ENCODE measurements around the gene PSMB3.

PSMB3 gene

DNA sequence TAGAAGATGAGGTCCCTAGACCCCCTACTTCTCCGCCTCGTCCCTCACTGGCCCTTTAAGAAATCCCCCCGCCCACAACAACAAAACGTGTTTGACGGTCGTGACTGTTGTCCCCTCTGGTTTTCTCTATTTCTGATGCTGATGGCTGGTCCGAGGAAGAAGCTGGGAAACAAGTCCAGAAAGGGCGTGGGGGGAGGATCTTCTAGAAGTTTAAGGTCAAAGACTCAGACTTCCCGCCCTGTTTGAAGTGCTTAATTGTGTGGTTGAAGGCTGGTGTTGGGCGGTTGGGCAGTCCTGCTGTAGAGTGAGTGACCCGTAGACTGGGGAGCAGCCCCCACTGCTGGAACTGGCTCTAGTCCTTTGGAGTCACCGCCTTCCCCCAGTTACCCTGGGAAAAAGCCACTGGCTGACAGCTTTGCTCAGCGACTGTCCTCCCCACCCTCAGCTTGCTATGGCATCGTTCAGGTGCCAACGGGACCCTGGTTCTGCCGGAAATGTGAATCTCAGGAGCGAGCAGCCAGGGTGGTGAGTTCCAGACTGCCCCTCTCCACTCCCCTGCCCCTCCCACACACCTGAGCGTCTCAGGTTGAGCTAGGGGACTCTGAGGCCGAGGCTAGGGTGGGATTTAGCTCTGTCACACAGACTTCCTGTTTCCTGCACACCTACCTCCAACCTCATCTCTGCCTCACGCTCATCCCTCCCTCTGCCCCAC lies 45.9 kb upstream of the PSMB3 start:
- H3K27ac ChIP-seq (ENCODE audit: low read length, poor library complexity, severe bottlenecking): no peak overlapping the region
- H3K14ac ChIP-seq (ENCODE audit: low read length in 2 of 2): no peak overlapping the region
- peaks cover 23 to 40% of the 10 kb centered on the region in 2 experiments for H3K36me3 ChIP-seq (ENCODE audit: control insufficient read depth in 1 of 2, insufficient read depth in 2 of 2, low read depth in 1 of 2, low read length in 2 of 2)
- H3K9ac ChIP-seq (ENCODE audit: low read length): peak overlapping the region; percentile 81
- peak overlapping the region; percentile 78 to 91 for H3K4me3 ChIP-seq (ENCODE audit: insufficient read depth in 1 of 2, low read depth in 1 of 2, low read length in 2 of 2)
- H2BK120ac ChIP-seq (ENCODE audit: low read depth, low read length): no peak overlapping the region
- H3K4me2 ChIP-seq (ENCODE audit: low read length, poor library complexity, severe bottlenecking): peak overlapping the region; percentile 95
- H3K4ac ChIP-seq (ENCODE audit: low read depth in 1 of 2, low read length in 2 of 2): no peak overlapping the region
- H3K23ac ChIP-seq (ENCODE audit: low read length in 2 of 2): peak overlapping the region in 1 of 2 experiments; percentile 71
- H4K91ac ChIP-seq (ENCODE audit: low read length): no peak overlapping the region
- peak overlapping the region in 1 of 2 experiments; percentile 45 for H2BK12ac ChIP-seq (ENCODE audit: low read length in 2 of 2)
- H3K4me1 ChIP-seq (ENCODE audit: control insufficient read depth, insufficient read depth, low read depth, low read length): peaks cover 58% of the 10 kb centered on the region
- DNase-seq: peak; percentile 27
- peaks cover 31% of the 10 kb centered on the region for H3K79me1 ChIP-seq (replicated peaks; ENCODE audit: low read length, poor library complexity, severe bottlenecking)
- H2AFZ ChIP-seq (ENCODE audit: low read depth, low read length): no peak overlapping the region
- no peak overlapping the region for H2BK15ac ChIP-seq (ENCODE audit: low read depth, poor library complexity, severe bottlenecking)
- H4K8ac ChIP-seq (ENCODE audit: low read length): no peak overlapping the region
- H3K9me3 ChIP-seq (ENCODE audit: control insufficient read depth, low read length): no peaks in the 10 kb centered on the region
- H2BK5ac ChIP-seq (ENCODE audit: low read depth, low read length, poor library complexity, severe bottlenecking): no peak overlapping the region
- no peak overlapping the region for H3K18ac ChIP-seq (ENCODE audit: low read depth in 1 of 2, low read length in 2 of 2)
- H2AK5ac ChIP-seq (ENCODE audit: low read length, severe bottlenecking): no peak overlapping the region
- WGBS: 14% methylated on average over 17 of the region's 20 CpGs
- no peaks in the 10 kb centered on the region for H3K27me3 ChIP-seq (ENCODE audit: control insufficient read depth in 1 of 2, insufficient read depth in 1 of 2, low read length in 2 of 2)

DNA sequence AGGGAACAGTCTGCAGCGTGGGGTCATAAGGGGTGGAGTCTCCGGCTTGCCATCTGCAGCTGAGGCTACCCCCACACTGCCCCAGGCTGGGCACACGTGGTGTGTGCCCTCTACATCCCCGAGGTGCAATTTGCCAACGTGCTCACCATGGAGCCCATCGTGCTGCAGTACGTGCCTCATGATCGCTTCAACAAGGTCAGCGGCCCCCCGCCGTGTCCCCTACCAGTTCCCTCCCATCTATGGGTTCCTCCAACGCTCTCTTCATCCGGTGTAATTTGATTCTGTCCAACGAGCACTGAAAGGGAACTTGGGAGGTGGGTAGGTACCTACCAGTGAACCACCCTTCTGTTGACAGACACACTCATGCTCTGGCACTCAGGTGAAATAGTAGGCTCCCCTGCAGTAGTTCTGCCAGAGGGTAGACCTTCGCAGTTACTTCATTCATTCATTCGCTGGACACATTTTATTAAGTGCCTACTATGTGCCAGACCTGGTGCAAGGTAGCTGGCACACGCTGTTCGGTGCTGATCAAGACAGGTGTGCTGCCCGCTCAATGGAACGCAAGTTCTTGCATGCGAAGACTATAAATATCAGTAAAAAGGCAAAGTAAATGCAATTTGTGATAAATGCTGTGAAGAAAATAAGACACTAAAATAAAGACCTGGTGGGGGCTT lies 44.7 kb upstream of the PSMB3 start:
- no peak overlapping the region for H4K8ac ChIP-seq (ENCODE audit: low read length)
- no peak overlapping the region for H2BK12ac ChIP-seq (ENCODE audit: low read length in 2 of 2)
- H2BK15ac ChIP-seq (ENCODE audit: low read depth, poor library complexity, severe bottlenecking): no peak overlapping the region
- H3K27ac ChIP-seq (ENCODE audit: low read length, poor library complexity, severe bottlenecking): no peak overlapping the region
- H2BK5ac ChIP-seq (ENCODE audit: low read depth, low read length, poor library complexity, severe bottlenecking): no peak overlapping the region
- no peak overlapping the region for H3K18ac ChIP-seq (ENCODE audit: low read depth in 1 of 2, low read length in 2 of 2)
- no peaks in the 10 kb centered on the region for H3K27me3 ChIP-seq (ENCODE audit: control insufficient read depth in 1 of 2, insufficient read depth in 1 of 2, low read length in 2 of 2)
- no peak overlapping the region for H2AFZ ChIP-seq (ENCODE audit: low read depth, low read length)
- 87% methylated on average over 20 of the region's 21 CpGs for WGBS
- H3K79me1 ChIP-seq (replicated peaks; ENCODE audit: low read length, poor library complexity, severe bottlenecking): peaks cover 38% of the 10 kb centered on the region
- no peak for DNase-seq
- H2BK120ac ChIP-seq (ENCODE audit: low read depth, low read length): no peak overlapping the region
- H4K91ac ChIP-seq (ENCODE audit: low read length): no peak overlapping the region
- no peak overlapping the region for H3K9ac ChIP-seq (ENCODE audit: low read length)
- no peak overlapping the region for H3K14ac ChIP-seq (ENCODE audit: low read length in 2 of 2)
- H3K4me3 ChIP-seq (ENCODE audit: insufficient read depth in 1 of 2, low read depth in 1 of 2, low read length in 2 of 2): no peak overlapping the region
- no peak overlapping the region for H2AK5ac ChIP-seq (ENCODE audit: low read length, severe bottlenecking)
- no peak overlapping the region for H3K23ac ChIP-seq (ENCODE audit: low read length in 2 of 2)
- no peaks in the 10 kb centered on the region for H3K9me3 ChIP-seq (ENCODE audit: control insufficient read depth, low read length)
- peaks cover 56% of the 10 kb centered on the region for H3K4me1 ChIP-seq (ENCODE audit: control insufficient read depth, insufficient read depth, low read depth, low read length)
- peaks cover 34 to 52% of the 10 kb centered on the region in 2 experiments for H3K36me3 ChIP-seq (ENCODE audit: control insufficient read depth in 1 of 2, insufficient read depth in 2 of 2, low read depth in 1 of 2, low read length in 2 of 2)
- no peak overlapping the region for H3K4me2 ChIP-seq (ENCODE audit: low read length, poor library complexity, severe bottlenecking)
- no peak overlapping the region for H3K4ac ChIP-seq (ENCODE audit: low read depth in 1 of 2, low read length in 2 of 2)

GRCh38 chr17:38709104-38709820 lies 43.3 kb upstream of the PSMB3 start:
- H3K27ac ChIP-seq (ENCODE audit: low read length, poor library complexity, severe bottlenecking): no peak overlapping the region
- DNase-seq: no peak
- no peak overlapping the region for H4K91ac ChIP-seq (ENCODE audit: low read length)
- no peak overlapping the region for H3K14ac ChIP-seq (ENCODE audit: low read length in 2 of 2)
- H3K18ac ChIP-seq (ENCODE audit: low read depth in 1 of 2, low read length in 2 of 2): no peak overlapping the region
- H2BK12ac ChIP-seq (ENCODE audit: low read length in 2 of 2): no peak overlapping the region
- no peak overlapping the region for H2BK5ac ChIP-seq (ENCODE audit: low read depth, low read length, poor library complexity, severe bottlenecking)
- no peak overlapping the region for H2BK120ac ChIP-seq (ENCODE audit: low read depth, low read length)
- no peaks in the 10 kb centered on the region for H3K9me3 ChIP-seq (ENCODE audit: control insufficient read depth, low read length)
- no peak overlapping the region for H3K23ac ChIP-seq (ENCODE audit: low read length in 2 of 2)
- H3K36me3 ChIP-seq (ENCODE audit: control insufficient read depth in 1 of 2, insufficient read depth in 2 of 2, low read depth in 1 of 2, low read length in 2 of 2): peaks cover 48 to 66% of the 10 kb centered on the region in 2 experiments
- 95% methylated on average over 18 of the region's 18 CpGs for WGBS
- no peak overlapping the region for H3K4me2 ChIP-seq (ENCODE audit: low read length, poor library complexity, severe bottlenecking)
- H3K4me3 ChIP-seq (ENCODE audit: insufficient read depth in 1 of 2, low read depth in 1 of 2, low read length in 2 of 2): no peak overlapping the region
- H3K4me1 ChIP-seq (ENCODE audit: control insufficient read depth, insufficient read depth, low read depth, low read length): peaks cover 43% of the 10 kb centered on the region
- no peak overlapping the region for H2BK15ac ChIP-seq (ENCODE audit: low read depth, poor library complexity, severe bottlenecking)
- no peak overlapping the region for H2AK5ac ChIP-seq (ENCODE audit: low read length, severe bottlenecking)
- H4K8ac ChIP-seq (ENCODE audit: low read length): no peak overlapping the region
- H3K4ac ChIP-seq (ENCODE audit: low read depth in 1 of 2, low read length in 2 of 2): no peak overlapping the region
- no peak overlapping the region for H2AFZ ChIP-seq (ENCODE audit: low read depth, low read length)
- no peaks in the 10 kb centered on the region for H3K27me3 ChIP-seq (ENCODE audit: control insufficient read depth in 1 of 2, insufficient read depth in 1 of 2, low read length in 2 of 2)
- H3K9ac ChIP-seq (ENCODE audit: low read length): no peak overlapping the region
- peaks cover 39% of the 10 kb centered on the region for H3K79me1 ChIP-seq (replicated peaks; ENCODE audit: low read length, poor library complexity, severe bottlenecking)

Measured in mesenchymal stem cell (in vitro differentiated cells and primary cell).